NT2/D1 (cell line): Measurements from ENCODE around the gene OR2V1.

Experiments
- SUZ12 ChIP-seq: IDR thresholded peaks from 2 replicates; pipeline ENCODE4 v1.6.1; 2011; ENCODE audit not compliant: insufficient read length, insufficient read depth; ENCODE audit errors: extremely low read depth
- YY1 ChIP-seq: IDR thresholded peaks from 2 replicates; pipeline ENCODE4 v1.6.1; 2011; ENCODE audit not compliant: insufficient read length, insufficient read depth
- ZNF274 ChIP-seq: IDR thresholded peaks from 2 replicates; pipeline ENCODE4 v1.6.1; 2011; ENCODE audit warnings: mild to moderate bottlenecking, low read depth, low read length

GRCh38 chr5:181084621-181085195 lies 46.3 kb downstream of the OR2V1 start:
- TF ChIP-seq SUZ12 (no peak), ZNF274 (no peak), YY1 (no peak)
